HL-60 (cell line): ENCODE results near the gene GABRB1.

ENCODE experiments used
- DNase-seq, 2 experiments: peaks; one replicate each; pipeline ENCODE4 v3.0.0-alpha.2; 2010 to 2020; ENCODE audit warnings: low read depth in 1 of 2, low spot score in 1 of 2
- H3K27ac ChIP-seq: fragments of 250-450 bp; sonication (Bioruptor Pico); replicated peaks from 2 replicates; pipeline ENCODE4 v1.5.1; 2020; ENCODE audit warnings: mild to moderate bottlenecking, moderate library complexity
- H3K27me3 ChIP-seq: fragments of 250-450 bp; sonication (Bioruptor Pico); 2 replicates; pipeline ENCODE4 v1.5.1; 2021; ENCODE audit warnings: mild to moderate bottlenecking, moderate library complexity; ENCODE audit not compliant: insufficient read depth, poor library complexity, severe bottlenecking
- H3K4me3 ChIP-seq: replicated peaks from 2 replicates; pipeline ENCODE4 v1.5.1; 2011; ENCODE audit warnings: mild to moderate bottlenecking, control low read depth, low read length; ENCODE audit not compliant: insufficient read depth
- GABPA ChIP-seq: IDR thresholded peaks from 2 replicates; pipeline ENCODE4 v1.6.1; 2012; ENCODE audit warnings: low read depth
- POLR2AphosphoS5 ChIP-seq: IDR thresholded peaks from 2 replicates; pipeline ENCODE4 v1.6.1; 2012; ENCODE audit warnings: low read depth
- SPI1 ChIP-seq: IDR thresholded peaks from 2 replicates; pipeline ENCODE4 v1.6.1; 2012; ENCODE audit warnings: low read depth, mild to moderate bottlenecking, borderline replicate concordance
- TF ChIP-seq, protein P1 (sequence below): IDR thresholded peaks from one replicate; pipeline ENCODE4 v1.5.1; 2011; ENCODE audit warnings: low read length, control low read depth, inconsistent platforms; ENCODE audit not compliant: insufficient read depth
- TF ChIP-seq, protein P2 (sequence below): IDR thresholded peaks from 2 replicates; pipeline ENCODE4 v1.6.1; 2012; ENCODE audit warnings: low read depth; ENCODE audit not compliant: insufficient replicate concordance

GABRB1 gene

DNA sequence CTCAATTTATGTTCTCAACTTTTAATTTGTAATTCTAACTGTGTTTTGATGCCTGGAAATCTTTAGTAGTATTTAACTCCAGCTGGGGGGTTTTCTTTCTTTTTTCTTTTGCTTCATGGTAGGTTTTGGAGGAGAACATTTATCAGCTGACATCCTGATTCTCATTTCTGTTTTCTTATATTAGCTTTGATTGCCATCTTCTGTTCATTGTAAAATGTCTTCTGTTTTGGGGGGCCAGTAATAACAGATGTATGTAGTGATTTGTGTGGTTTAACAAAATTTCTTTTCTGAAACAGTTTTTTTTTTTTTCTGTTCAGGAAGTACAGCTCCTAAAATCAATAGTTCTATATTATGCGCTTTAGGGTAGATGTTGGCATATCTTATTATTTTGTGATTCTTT, 182.2 kb downstream of the GABRB1 start:
- TF ChIP-seq, protein P1, sequence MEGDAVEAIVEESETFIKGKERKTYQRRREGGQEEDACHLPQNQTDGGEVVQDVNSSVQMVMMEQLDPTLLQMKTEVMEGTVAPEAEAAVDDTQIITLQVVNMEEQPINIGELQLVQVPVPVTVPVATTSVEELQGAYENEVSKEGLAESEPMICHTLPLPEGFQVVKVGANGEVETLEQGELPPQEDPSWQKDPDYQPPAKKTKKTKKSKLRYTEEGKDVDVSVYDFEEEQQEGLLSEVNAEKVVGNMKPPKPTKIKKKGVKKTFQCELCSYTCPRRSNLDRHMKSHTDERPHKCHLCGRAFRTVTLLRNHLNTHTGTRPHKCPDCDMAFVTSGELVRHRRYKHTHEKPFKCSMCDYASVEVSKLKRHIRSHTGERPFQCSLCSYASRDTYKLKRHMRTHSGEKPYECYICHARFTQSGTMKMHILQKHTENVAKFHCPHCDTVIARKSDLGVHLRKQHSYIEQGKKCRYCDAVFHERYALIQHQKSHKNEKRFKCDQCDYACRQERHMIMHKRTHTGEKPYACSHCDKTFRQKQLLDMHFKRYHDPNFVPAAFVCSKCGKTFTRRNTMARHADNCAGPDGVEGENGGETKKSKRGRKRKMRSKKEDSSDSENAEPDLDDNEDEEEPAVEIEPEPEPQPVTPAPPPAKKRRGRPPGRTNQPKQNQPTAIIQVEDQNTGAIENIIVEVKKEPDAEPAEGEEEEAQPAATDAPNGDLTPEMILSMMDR = no peak
- no peak for TF ChIP-seq SPI1
- TF ChIP-seq, protein P2, sequence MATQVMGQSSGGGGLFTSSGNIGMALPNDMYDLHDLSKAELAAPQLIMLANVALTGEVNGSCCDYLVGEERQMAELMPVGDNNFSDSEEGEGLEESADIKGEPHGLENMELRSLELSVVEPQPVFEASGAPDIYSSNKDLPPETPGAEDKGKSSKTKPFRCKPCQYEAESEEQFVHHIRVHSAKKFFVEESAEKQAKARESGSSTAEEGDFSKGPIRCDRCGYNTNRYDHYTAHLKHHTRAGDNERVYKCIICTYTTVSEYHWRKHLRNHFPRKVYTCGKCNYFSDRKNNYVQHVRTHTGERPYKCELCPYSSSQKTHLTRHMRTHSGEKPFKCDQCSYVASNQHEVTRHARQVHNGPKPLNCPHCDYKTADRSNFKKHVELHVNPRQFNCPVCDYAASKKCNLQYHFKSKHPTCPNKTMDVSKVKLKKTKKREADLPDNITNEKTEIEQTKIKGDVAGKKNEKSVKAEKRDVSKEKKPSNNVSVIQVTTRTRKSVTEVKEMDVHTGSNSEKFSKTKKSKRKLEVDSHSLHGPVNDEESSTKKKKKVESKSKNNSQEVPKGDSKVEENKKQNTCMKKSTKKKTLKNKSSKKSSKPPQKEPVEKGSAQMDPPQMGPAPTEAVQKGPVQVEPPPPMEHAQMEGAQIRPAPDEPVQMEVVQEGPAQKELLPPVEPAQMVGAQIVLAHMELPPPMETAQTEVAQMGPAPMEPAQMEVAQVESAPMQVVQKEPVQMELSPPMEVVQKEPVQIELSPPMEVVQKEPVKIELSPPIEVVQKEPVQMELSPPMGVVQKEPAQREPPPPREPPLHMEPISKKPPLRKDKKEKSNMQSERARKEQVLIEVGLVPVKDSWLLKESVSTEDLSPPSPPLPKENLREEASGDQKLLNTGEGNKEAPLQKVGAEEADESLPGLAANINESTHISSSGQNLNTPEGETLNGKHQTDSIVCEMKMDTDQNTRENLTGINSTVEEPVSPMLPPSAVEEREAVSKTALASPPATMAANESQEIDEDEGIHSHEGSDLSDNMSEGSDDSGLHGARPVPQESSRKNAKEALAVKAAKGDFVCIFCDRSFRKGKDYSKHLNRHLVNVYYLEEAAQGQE = no peak
- Histone ChIP-seq H3K27me3 (no peaks in the 10 kb centered on the region), H3K27ac (no peak overlapping the region), H3K4me3 (no peak overlapping the region)
- DNase-seq = no peak

DNA sequence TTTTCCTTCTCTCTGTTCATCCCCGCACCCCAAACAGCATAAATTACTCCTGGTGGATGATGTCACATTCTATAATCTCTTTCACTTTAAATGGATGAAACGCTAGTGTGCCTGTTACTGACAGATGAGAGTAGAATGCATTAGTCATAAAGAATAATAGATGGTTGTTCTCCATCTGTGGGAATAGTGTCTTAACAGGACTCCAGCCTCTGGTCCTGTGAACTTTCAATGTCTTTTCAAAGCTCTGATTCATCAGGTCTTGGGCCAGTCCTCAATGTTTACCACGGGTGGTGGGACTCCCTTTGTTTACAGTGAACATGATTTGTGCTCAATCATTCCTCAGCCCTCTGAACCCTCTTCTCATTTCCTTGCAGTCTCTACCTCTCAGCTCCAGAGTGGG, 182.6 kb downstream of the GABRB1 start:
- TF ChIP-seq GABPA = no peak
- TF ChIP-seq SPI1 = no peak
- TF ChIP-seq, protein P1 = no peak
- TF ChIP-seq POLR2AphosphoS5 = no peak
- TF ChIP-seq, protein P2 = no peak
- Histone ChIP-seq H3K27ac (no peak overlapping the region), H3K27me3 (no peaks in the 10 kb centered on the region), H3K4me3 (no peak overlapping the region)
- DNase-seq = no peak

DNA sequence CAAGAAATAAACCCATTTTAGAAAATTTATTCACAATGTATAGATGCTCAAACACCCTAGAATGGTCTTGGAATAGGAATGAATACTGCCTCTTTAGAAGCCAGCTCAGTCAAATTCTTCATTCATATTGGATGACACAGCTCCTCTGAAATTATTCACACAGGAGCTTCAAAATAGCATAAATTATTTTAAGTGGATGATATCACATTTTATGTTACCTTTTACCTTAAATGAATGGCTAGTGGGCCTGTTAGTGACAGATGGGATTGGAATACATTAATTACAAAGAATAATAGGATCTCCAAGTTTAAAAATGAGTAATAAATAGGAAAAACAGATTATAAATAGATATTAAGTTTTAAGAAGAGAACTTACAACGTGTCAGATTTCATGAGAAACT, 184.4 kb downstream of the GABRB1 start:
- no peak overlapping the region for H3K27ac ChIP-seq
- H3K4me3 ChIP-seq = no peak overlapping the region
- DNase-seq = no peak
- TF ChIP-seq POLR2AphosphoS5 (no peak), GABPA (no peak), SPI1 (no peak)
- TF ChIP-seq, protein P2 = no peak
- TF ChIP-seq, protein P1 = no peak
- H3K27me3 ChIP-seq = no peaks in the 10 kb centered on the region
